Measurements from ENCODE around the gene CBLL2. TPM values are rescaled to one million over a fixed set of nuclear protein-coding genes. Genes with fewer than 3 reads are reported as not detected.

Gene CBLL2
- total RNA-seq, 2 experiments from 2014 or later: not detected

DNA sequence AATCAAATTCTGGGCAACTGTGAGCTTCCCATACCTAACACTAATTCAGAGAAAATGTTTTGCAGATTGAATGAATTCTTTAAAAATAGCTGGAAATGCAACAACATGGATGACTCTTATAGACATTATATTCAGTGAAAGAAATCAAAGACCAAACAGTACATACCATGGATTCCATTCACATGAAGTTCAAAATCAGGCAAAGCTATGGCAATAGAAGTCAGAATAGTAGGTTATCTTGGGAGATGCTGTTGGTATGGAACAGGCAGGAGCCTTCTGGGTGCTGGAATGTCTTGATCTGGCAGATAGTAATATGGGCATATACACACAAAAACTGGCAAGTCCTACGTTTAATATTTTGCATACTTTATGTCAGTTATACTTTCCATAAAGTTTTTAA lies 25.5 kb upstream of the CBLL2 start:
- H3K36me3 Mint-ChIP-seq (ENCODE audit: low read depth): peaks cover 6% of the 10 kb centered on the region
- no peak overlapping the region for H3K4me3 Mint-ChIP-seq
- TF ChIP-seq, protein P1, sequence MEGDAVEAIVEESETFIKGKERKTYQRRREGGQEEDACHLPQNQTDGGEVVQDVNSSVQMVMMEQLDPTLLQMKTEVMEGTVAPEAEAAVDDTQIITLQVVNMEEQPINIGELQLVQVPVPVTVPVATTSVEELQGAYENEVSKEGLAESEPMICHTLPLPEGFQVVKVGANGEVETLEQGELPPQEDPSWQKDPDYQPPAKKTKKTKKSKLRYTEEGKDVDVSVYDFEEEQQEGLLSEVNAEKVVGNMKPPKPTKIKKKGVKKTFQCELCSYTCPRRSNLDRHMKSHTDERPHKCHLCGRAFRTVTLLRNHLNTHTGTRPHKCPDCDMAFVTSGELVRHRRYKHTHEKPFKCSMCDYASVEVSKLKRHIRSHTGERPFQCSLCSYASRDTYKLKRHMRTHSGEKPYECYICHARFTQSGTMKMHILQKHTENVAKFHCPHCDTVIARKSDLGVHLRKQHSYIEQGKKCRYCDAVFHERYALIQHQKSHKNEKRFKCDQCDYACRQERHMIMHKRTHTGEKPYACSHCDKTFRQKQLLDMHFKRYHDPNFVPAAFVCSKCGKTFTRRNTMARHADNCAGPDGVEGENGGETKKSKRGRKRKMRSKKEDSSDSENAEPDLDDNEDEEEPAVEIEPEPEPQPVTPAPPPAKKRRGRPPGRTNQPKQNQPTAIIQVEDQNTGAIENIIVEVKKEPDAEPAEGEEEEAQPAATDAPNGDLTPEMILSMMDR (IDR thresholded peaks at IDR 0.05): no peak
- no peaks in the 10 kb centered on the region for H3K4me1 Mint-ChIP-seq (ENCODE audit: low read depth)
- POLR2A ChIA-PET: no interaction called here
- DNase-seq (no peak), ATAC-seq (no peak)
- CTCF ChIA-PET: no interaction called here
- no peak overlapping the region for H3K27ac Mint-ChIP-seq
- H3K27me3 Mint-ChIP-seq: no peaks in the 10 kb centered on the region
- H3K9me3 Mint-ChIP-seq: no peaks in the 10 kb centered on the region
- intact Hi-C loops (cut with micrococcal nuclease): no loop called here

DNA sequence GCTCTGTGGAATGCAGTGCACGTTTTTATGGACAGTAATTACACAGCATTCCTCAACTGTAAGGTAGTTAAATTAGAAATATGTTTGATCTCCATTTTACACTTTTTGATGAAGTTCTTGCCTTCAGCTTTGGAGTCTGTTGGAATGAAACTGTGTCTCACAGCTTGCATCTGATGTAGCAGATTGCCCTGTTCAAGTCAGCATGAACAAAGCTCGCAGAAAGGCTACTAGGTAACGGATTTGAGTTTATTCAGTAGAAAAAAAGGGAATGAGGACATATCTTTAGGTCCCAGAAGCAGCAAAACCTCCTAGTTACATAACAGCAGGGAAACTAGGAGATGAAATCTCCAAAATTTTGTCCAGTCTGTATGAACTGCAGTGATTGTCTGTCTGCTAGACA lies 24.3 kb upstream of the CBLL2 start:
- POLR2A ChIA-PET: no interaction called here
- peaks cover 3% of the 10 kb centered on the region for H3K36me3 Mint-ChIP-seq (ENCODE audit: low read depth)

DNA sequence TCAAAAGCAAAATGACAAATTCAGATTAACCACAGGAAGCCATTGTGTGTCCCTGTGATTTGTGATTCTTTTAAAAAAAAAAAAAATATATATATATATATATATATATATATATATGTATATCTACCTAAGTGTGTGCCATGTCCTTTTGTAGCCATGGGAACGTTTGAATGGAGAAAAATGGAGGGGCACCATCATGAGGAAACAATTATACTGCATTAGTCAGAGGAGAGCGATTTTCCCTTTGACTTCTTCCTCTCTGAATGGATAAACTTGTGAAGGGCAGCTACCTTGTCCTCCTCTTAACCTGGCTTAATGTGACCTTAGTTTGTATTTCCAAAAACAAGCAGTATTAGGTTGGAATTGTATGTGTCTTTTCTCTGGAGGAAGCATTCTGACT lies 23.3 kb upstream of the CBLL2 start:
- ChIA-PET POLR2A (no interaction called here), CTCF (interaction anchor here (0.6 kb wide), 1 partner anchor 180 kb away, joined by 3 read pairs; no protein-coding TSS in a partner anchor)
- no peaks in the 10 kb centered on the region for H3K4me1 Mint-ChIP-seq (ENCODE audit: low read depth)
- TF ChIP-seq, protein P1 (IDR thresholded peaks at IDR 0.05): no peak
- no peak overlapping the region for H3K4me3 Mint-ChIP-seq
- peaks cover 2% of the 10 kb centered on the region for H3K36me3 Mint-ChIP-seq (ENCODE audit: low read depth)
- intact Hi-C loops (cut with micrococcal nuclease): no loop called here
- no peaks in the 10 kb centered on the region for H3K27me3 Mint-ChIP-seq
- ATAC-seq: no peak
- no peak for DNase-seq
- no peak overlapping the region for H3K27ac Mint-ChIP-seq
- no peaks in the 10 kb centered on the region for H3K9me3 Mint-ChIP-seq

More for the DNA sequence above, 24.3 kb upstream of the CBLL2 start:
- ATAC-seq: no peak
- no peak for DNase-seq
- CTCF ChIA-PET: no interaction called here
- Mint-ChIP-seq H3K4me1 (ENCODE audit: low read depth) (no peaks in the 10 kb centered on the region), H3K27ac (no peak overlapping the region), H3K27me3 (no peaks in the 10 kb centered on the region), H3K4me3 (no peak overlapping the region), H3K9me3 (no peaks in the 10 kb centered on the region)
- intact Hi-C loops (cut with micrococcal nuclease): no loop called here
- TF ChIP-seq, protein P1 (IDR thresholded peaks at IDR 0.05): no peak

DNA sequence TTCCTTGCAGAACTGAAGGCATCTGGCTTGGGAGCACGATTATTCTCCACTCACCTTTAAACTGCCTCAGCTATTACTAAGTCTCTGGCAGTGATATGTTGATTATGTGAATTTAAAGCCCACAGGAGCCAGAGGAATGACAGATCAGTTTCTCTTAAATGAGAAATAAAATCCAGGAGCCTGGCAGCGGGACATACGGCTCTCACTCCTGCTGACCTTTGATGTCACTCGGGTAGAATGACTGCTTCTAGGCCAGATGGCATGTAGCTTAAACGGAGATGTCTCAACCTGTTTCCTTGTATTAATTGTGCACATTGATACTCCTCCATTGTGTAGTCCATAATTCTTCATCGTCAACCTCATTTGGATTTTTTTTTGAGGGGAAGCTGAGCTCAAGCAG lies 4.0 kb upstream of the CBLL2 start:
- H3K36me3 Mint-ChIP-seq (ENCODE audit: low read depth): no peaks in the 10 kb centered on the region
- H3K4me1 Mint-ChIP-seq (ENCODE audit: low read depth): no peaks in the 10 kb centered on the region
- H3K27me3 Mint-ChIP-seq: no peaks in the 10 kb centered on the region
- H3K4me3 Mint-ChIP-seq: no peak overlapping the region
- H3K9me3 Mint-ChIP-seq: no peaks in the 10 kb centered on the region
- no peak overlapping the region for H3K27ac Mint-ChIP-seq
- DNase-seq (no peak), ATAC-seq (no peak)
- ChIA-PET CTCF (no interaction called here), POLR2A (no interaction called here)
- TF ChIP-seq, protein P1 (IDR thresholded peaks at IDR 0.05): no peak
- intact Hi-C loops (cut with micrococcal nuclease): no loop called here

DNA sequence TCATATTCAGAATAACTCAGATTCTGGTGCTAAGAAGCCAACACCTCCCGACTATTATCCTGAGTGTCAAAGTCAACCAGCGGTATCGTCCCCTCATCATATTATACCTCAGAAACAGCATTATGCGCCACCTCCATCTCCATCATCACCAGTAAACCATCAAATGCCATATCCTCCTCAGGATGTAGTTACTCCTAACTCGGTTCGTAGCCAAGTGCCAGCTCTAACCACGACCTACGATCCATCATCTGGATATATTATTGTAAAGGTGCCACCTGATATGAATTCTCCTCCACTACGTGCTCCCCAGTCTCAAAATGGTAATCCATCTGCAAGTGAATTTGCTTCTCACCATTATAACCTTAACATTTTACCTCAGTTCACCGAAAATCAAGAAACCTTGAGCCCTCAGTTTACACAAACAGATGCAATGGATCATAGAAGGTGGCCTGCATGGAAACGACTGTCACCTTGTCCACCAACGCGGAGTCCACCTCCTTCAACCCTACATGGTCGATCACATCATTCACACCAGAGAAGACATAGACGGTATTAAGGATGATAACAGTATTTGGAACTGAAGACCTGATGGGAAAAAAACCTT lies 1.1 kb downstream of the CBLL2 start:
- no peaks in the 10 kb centered on the region for H3K27me3 Mint-ChIP-seq

More for the DNA sequence above, 1.1 kb downstream of the CBLL2 start:
- ATAC-seq (no peak), DNase-seq (no peak)
- Mint-ChIP-seq H3K4me1 (ENCODE audit: low read depth) (no peaks in the 10 kb centered on the region), H3K27ac (no peak overlapping the region), H3K36me3 (ENCODE audit: low read depth) (no peaks in the 10 kb centered on the region), H3K4me3 (no peak overlapping the region), H3K9me3 (no peaks in the 10 kb centered on the region)
- CTCF ChIA-PET: no interaction called here
- intact Hi-C loops (cut with micrococcal nuclease): no loop called here
- TF ChIP-seq, protein P1 (IDR thresholded peaks at IDR 0.05): no peak
- POLR2A ChIA-PET: no interaction called here
